Heart left ventricle (tissue), 16 donors: ENCODE data around the gene CD68. TPM values are rescaled to one million over a fixed set of nuclear protein-coding genes. Genes with fewer than 3 reads are reported as not detected.

ENCODE experiments used
- ATAC-seq, 4 donors: fragments of 200-7000 bp; cut with Tn5 transposase; one replicate each; pipeline ENCODE4 v1.9.1; 2020 to 2022; ENCODE audit warnings: moderate library complexity in 4 of 4, mild to moderate bottlenecking in 3 of 4, moderate number of reproducible peaks in 1 of 4
- DNase-seq, 5 donors: peaks; one replicate each; pipeline ENCODE4 v3.0.0-alpha.2; 2020
- H3K27ac ChIP-seq, 12 donors: fragments of 200-600 bp; sonication (generic) in 4 of 12; one replicate each; pipeline versions ENCODE4 v1.5.0 to v1.8.0; 2016 to 2022; ENCODE audit warnings: mild to moderate bottlenecking in 2 of 12
- H3K27me3 ChIP-seq, 9 donors: fragments of 200-600 bp; sonication (generic) in 2 of 9; one replicate each; pipeline versions ENCODE4 v1.5.1 to v1.8.0; 2016 to 2022; ENCODE audit warnings: mild to moderate bottlenecking in 3 of 9
- H3K36me3 ChIP-seq, 9 donors: fragments of 200-600 bp; sonication (generic) in 2 of 9; one replicate each; pipeline versions ENCODE4 v1.5.0 to v1.8.0; 2018 to 2022; ENCODE audit warnings: mild to moderate bottlenecking in 2 of 9
- H3K4me1 ChIP-seq, 12 donors: fragments of 200-600 bp; sonication (generic) in 4 of 12; one replicate each; pipeline versions ENCODE4 v1.5.0 to v1.8.0; 2016 to 2022; ENCODE audit warnings: mild to moderate bottlenecking in 3 of 12
- H3K4me3 ChIP-seq, 12 donors: fragments of 200-600 bp; sonication (generic) in 4 of 12; one replicate each; pipeline versions ENCODE4 v1.5.0 to v1.8.0; 2017 to 2022; ENCODE audit warnings: mild to moderate bottlenecking in 9 of 12, moderate library complexity in 4 of 12
- H3K9me3 ChIP-seq, 12 donors: fragments of 200-600 bp; sonication (generic) in 4 of 12; one replicate each; pipeline versions ENCODE4 v1.5.0 to v1.8.0; 2016 to 2022; ENCODE audit warnings: mild to moderate bottlenecking in 1 of 12
- CTCF ChIP-seq, 12 donors: fragments of 200-600 bp; sonication (generic) in 4 of 12; IDR thresholded peaks; one replicate each; pipeline versions ENCODE4 v1.5.0 to v1.8.0; 2018 to 2022; ENCODE audit warnings: antibody characterized with exemption in 12 of 12, mild to moderate bottlenecking in 5 of 12
- POLR2A ChIP-seq, 2 donors: fragments of 450-650 bp; IDR thresholded peaks; one replicate each; pipeline ENCODE4 v1.6.1; 2017; ENCODE audit warnings: antibody characterized with exemption in 2 of 2, mild to moderate bottlenecking in 2 of 2, moderate library complexity in 2 of 2
- WGBS, 4 donors: extraction: QIAGEN DNeasy Blood & Tissue Kit in 2 of 4; methylation state at CpG; one replicate each; pipeline versions ENCODE4 v1.1.5 to v1.1.7; 2013 to 2018; 5-methylcytosine and 5-hydroxymethylcytosine counted together
- intact Hi-C, 10 donors: fragments of 100-400 bp; cut with DNase I; formaldehyde crosslinking; loops; one replicate each; pipeline versions ENCODE4 v1.11.1 to v1.14.2; 2022
- polyA plus RNA-seq, 2 donors: library from polyadenylated mRNA; stranded (reverse); fragments of 200-250 nt; gene quantifications; one replicate each; pipeline ENCODE4 v1.2.3, GENCODE V29; 2013
- total RNA-seq, 9 donors: library from RNA; depleted of rRNA in 2 of 9; stranded (reverse); fragments of >200 nt in 2 of 9; fragmentation: NEBNext Ultra II Directional in 3 of 9; extraction: Animal tissue kit (Norgen Biotek cat#: 25700) in 3 of 9; gene quantifications; one replicate each; pipeline versions ENCODE4 v1.1.0 to v1.2.4, GENCODE V29; 2016 to 2023
- donor health status: ischemic (EF 13 %, LVEDD 7.1; RV severe dilation, severe dysfunction).
- donor health status: healthy with polysubstance abuse.
- donor health status: DM: no; HTN: yes; CAD: no.
- donor health status: DM: no; HTN: no; CAD: no.
- donor health status: ischemic (EF 25% LVEDD 6.9; RV normal size, moderate dysfunction).
- donor health status: ischemic (EF 25% LVEDD 5.7; RV mildly dilated, moderate dysfunction).
- donor health status: healthy.
- donor health status: DM: yes; HTN: yes; CAD: no.
- donor health status: ischemic (EF 35%, LVEDD 5.7; RV mildly dilated, moderate dysfunction).
- donor health status: nonischemic (EF 11% LVEDD 7.7; RV severe dilation, severe dysfunction).
- donor health status: DM: yes; HTN: yes; CAD: no.
- donor health status: PGD.
- donor health status: ischemic (EF 29% LVEDD 5.4; RV normal size, mild dysfunction).
- donor health status: nonischemic (EF 23%, LVEDD 6.1; RV moderate dilation, normal function).

The CD68 gene
- total and polyA plus RNA-seq, 11 donors: 9.9 to 324 (median 22.5) TPM

- Histone ChIP-seq H3K27me3 (no peaks in the 10 kb centered on the region), H3K4me3 (peak overlapping the region; percentile 5 to 66 (median 46)), H3K9me3 (no peaks in the 10 kb centered on the region), H3K4me1 (peaks cover 3 to 49% (median 26%) of the 10 kb centered on the region in 12 donors), H3K27ac (peak overlapping the region in 9 of 12 donors; percentile 13 to 89 (median 51)), H3K36me3 (peaks cover 6 to 63% (median 48%) of the 10 kb centered on the region in 9 donors)
- DNase-seq: peak; percentile 80 to 91 (median 88)
- WGBS, 4 donors: 16 to 50% (median 17%) methylated on average over 18 to 56 of the region's 56 CpGs
- intact Hi-C loops: loop anchor here in 4 of 10 donors (5.0 to 10.0 kb wide), 2 partner anchors 98 to 235 kb away; partner anchors contain the start of genes KCTD11 (in 2 of the 4), TMEM95 (in 2 of the 4), TP53 (in 2 of the 4) and WRAP53 (in 2 of the 4)
- TF ChIP-seq CTCF (IDR thresholded peaks at IDR 0.05) (peak; percentile 81 to 98 (median 90)), POLR2A (IDR thresholded peaks at IDR 0.05) (no peak)
- ATAC-seq: peak; percentile 68 to 85 (median 80)
Observed at GRCh38 chr17:7589204-7589868, 9.9 kb downstream of the CD68 start.

DNA sequence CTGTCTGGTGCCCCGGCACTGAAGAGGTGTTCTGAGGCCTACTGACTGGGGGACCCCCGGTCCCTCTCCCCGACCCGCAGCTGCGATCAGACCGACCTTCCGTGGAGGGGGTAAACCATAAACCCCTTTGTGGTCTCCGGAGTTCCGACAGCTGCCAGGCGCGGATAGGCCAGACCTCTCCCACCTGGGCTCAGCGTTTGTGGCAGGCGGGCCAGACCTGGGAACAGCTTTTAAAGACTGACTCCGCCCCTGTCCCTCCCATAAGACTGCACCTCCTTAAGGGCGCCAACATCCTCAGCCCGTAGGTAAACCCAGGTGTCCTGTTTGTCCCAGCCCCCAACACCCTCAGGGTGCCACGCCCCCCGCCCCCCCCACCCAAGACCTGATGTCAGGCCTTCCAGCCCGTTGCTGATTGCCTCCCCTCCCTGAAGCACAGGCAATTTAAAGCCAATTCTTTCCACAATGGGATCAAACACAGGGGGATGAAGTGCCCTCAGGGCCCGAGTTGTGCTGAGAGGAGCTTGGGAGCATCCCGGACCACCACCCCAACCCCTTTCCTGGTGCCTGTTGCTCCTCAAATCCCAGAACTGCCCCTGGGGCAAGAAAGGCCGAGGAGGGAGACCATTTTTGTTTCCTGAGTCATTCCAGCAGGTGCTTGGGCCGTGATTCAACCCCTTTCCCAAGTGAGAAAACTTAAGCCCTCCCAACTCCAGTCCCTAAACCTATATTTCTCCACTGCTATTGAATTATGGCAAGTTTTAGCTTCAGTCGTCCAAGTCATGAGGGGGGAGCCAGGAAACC is 10.7 kb downstream of the CD68 start, which contains the start of gene SOX15:
Gene SOX15, minus strand, starts transcription at position 204 of the 801 bp plus-strand sequence. CDS start 418 bp downstream, outside the sequence.
- peak within 1 kb of the TSS in 9 of 12 donors; percentile 13 to 89 (median 51) for H3K27ac ChIP-seq
- TF ChIP-seq POLR2A (IDR thresholded peaks at IDR 0.05) (no peak), CTCF (IDR thresholded peaks at IDR 0.05) (no peak)
- peaks cover 3 to 42% (median 19%) of the 10 kb centered on the region in 12 donors for H3K4me1 ChIP-seq
- intact Hi-C loops: loop anchor here in 4 of 10 donors (5.0 to 10.0 kb wide), 2 partner anchors 97 to 235 kb away; partner anchors contain the start of genes KCTD11 (in 2 of the 4), TMEM95 (in 2 of the 4), TP53 (in 2 of the 4) and WRAP53 (in 2 of the 4)
- DNase-seq: peak in 1 of 5 donors; percentile 36
- H3K9me3 ChIP-seq: no peaks in the 10 kb centered on the region
- 64 to 75% (median 67%) methylated on average over 19 to 24 of the region's 24 CpGs for WGBS, 4 donors
- H3K36me3 ChIP-seq: peaks cover 6 to 71% (median 56%) of the 10 kb centered on the region in 9 donors
- ATAC-seq: peak in 2 of 4 donors; percentile 3
- peak within 1 kb of the TSS; percentile 5 to 66 (median 46) for H3K4me3 ChIP-seq
- H3K27me3 ChIP-seq: no peaks in the 10 kb centered on the region

- peak in 1 of 5 donors; percentile 24 for DNase-seq
- 65 to 84% (median 81%) methylated on average over 2 to 4 of the region's 4 CpGs for WGBS, 4 donors
- no peaks in the 10 kb centered on the region for H3K27me3 ChIP-seq
- H3K27ac ChIP-seq: no peak overlapping the region
- no peaks in the 10 kb centered on the region for H3K9me3 ChIP-seq
- intact Hi-C loops: no loop called here
- H3K36me3 ChIP-seq: peaks cover 6 to 74% (median 62%) of the 10 kb centered on the region in 9 donors
- ATAC-seq: no peak
- H3K4me1 ChIP-seq: peaks cover 3 to 35% (median 15%) of the 10 kb centered on the region in 12 donors
- H3K4me3 ChIP-seq: no peak overlapping the region
- no peak for TF ChIP-seq CTCF (IDR thresholded peaks at IDR 0.05)
- no peak for TF ChIP-seq POLR2A (IDR thresholded peaks at IDR 0.05)
Observed at GRCh38 chr17:7590743-7591142, 11.3 kb downstream of the CD68 start.
